HL-60 (cell line): ENCODE results near the gene PTPRN2.

Experiments
- DNase-seq, 2 experiments: peaks; one replicate each; pipeline ENCODE4 v3.0.0-alpha.2; 2010 to 2020; ENCODE audit warnings: low read depth in 1 of 2, low spot score in 1 of 2
- H3K27ac ChIP-seq: fragments of 250-450 bp; sonication (Bioruptor Pico); replicated peaks from 2 replicates; pipeline ENCODE4 v1.5.1; 2020; ENCODE audit warnings: mild to moderate bottlenecking, moderate library complexity
- H3K27me3 ChIP-seq: fragments of 250-450 bp; sonication (Bioruptor Pico); 2 replicates; pipeline ENCODE4 v1.5.1; 2021; ENCODE audit warnings: mild to moderate bottlenecking, moderate library complexity; ENCODE audit not compliant: insufficient read depth, poor library complexity, severe bottlenecking
- H3K4me3 ChIP-seq: replicated peaks from 2 replicates; pipeline ENCODE4 v1.5.1; 2011; ENCODE audit warnings: mild to moderate bottlenecking, control low read depth, low read length; ENCODE audit not compliant: insufficient read depth
- CTCF ChIP-seq: IDR thresholded peaks from one replicate; pipeline ENCODE4 v1.5.1; 2011; ENCODE audit warnings: low read length, control low read depth, inconsistent platforms; ENCODE audit not compliant: insufficient read depth
- GABPA ChIP-seq: IDR thresholded peaks from 2 replicates; pipeline ENCODE4 v1.6.1; 2012; ENCODE audit warnings: low read depth
- POLR2AphosphoS5 ChIP-seq: IDR thresholded peaks from 2 replicates; pipeline ENCODE4 v1.6.1; 2012; ENCODE audit warnings: low read depth
- SPI1 ChIP-seq: IDR thresholded peaks from 2 replicates; pipeline ENCODE4 v1.6.1; 2012; ENCODE audit warnings: low read depth, mild to moderate bottlenecking, borderline replicate concordance
- TF ChIP-seq, protein P1 (sequence below): IDR thresholded peaks from 2 replicates; pipeline ENCODE4 v1.6.1; 2012; ENCODE audit warnings: low read depth; ENCODE audit not compliant: insufficient replicate concordance

PTPRN2 gene

DNA sequence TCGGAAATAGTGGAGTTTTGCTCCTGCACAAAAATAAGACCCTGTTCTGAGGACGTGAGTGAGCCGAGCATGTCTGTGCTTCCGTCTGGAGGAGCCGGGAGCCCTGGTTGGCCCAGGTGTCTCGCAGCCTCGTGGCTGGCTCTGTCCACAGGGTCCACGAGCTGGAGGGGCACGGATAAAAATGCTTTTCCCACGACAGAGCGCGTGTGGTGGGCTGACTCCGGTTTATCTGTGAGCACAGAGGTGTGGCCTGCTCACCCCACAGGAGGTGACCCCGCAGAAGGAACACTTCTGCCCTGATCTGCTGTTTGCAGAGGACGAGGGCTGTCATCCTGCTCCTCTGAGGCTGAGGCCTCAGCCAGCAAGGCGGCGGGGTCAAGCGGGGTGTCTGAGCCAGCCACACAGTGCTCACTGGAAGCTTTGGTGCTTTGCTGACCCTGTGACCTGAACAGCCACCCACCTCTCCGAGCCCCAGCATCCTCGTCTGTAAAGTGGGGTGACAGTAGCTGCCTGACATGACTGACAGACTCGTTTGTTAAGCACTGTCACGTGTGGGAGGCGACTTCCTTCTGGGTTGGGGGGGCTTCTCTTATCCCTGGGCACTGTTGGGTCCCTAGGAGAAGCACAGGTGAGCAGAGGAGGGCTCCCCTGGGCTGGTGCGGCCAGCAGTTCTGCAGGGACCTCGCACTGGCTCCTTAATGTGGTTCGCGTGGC is 1088.3 kb downstream of the PTPRN2 start:
- peaks cover 2% of the 10 kb centered on the region for H3K27me3 ChIP-seq
- no peak overlapping the region for H3K27ac ChIP-seq
- H3K4me3 ChIP-seq = no peak overlapping the region
- TF ChIP-seq, protein P1, sequence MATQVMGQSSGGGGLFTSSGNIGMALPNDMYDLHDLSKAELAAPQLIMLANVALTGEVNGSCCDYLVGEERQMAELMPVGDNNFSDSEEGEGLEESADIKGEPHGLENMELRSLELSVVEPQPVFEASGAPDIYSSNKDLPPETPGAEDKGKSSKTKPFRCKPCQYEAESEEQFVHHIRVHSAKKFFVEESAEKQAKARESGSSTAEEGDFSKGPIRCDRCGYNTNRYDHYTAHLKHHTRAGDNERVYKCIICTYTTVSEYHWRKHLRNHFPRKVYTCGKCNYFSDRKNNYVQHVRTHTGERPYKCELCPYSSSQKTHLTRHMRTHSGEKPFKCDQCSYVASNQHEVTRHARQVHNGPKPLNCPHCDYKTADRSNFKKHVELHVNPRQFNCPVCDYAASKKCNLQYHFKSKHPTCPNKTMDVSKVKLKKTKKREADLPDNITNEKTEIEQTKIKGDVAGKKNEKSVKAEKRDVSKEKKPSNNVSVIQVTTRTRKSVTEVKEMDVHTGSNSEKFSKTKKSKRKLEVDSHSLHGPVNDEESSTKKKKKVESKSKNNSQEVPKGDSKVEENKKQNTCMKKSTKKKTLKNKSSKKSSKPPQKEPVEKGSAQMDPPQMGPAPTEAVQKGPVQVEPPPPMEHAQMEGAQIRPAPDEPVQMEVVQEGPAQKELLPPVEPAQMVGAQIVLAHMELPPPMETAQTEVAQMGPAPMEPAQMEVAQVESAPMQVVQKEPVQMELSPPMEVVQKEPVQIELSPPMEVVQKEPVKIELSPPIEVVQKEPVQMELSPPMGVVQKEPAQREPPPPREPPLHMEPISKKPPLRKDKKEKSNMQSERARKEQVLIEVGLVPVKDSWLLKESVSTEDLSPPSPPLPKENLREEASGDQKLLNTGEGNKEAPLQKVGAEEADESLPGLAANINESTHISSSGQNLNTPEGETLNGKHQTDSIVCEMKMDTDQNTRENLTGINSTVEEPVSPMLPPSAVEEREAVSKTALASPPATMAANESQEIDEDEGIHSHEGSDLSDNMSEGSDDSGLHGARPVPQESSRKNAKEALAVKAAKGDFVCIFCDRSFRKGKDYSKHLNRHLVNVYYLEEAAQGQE = no peak
- no peak for TF ChIP-seq POLR2AphosphoS5
- no peak for TF ChIP-seq CTCF
- TF ChIP-seq SPI1 = no peak
- TF ChIP-seq GABPA = no peak
- no peak for DNase-seq

GRCh38 chr7:157498657-157499056 is 1089.0 kb downstream of the PTPRN2 start:
- TF ChIP-seq SPI1 (no peak), GABPA (no peak)
- no peak for DNase-seq
- Histone ChIP-seq H3K27me3 (peaks cover 2% of the 10 kb centered on the region), H3K27ac (no peak overlapping the region), H3K4me3 (no peak overlapping the region)

DNA sequence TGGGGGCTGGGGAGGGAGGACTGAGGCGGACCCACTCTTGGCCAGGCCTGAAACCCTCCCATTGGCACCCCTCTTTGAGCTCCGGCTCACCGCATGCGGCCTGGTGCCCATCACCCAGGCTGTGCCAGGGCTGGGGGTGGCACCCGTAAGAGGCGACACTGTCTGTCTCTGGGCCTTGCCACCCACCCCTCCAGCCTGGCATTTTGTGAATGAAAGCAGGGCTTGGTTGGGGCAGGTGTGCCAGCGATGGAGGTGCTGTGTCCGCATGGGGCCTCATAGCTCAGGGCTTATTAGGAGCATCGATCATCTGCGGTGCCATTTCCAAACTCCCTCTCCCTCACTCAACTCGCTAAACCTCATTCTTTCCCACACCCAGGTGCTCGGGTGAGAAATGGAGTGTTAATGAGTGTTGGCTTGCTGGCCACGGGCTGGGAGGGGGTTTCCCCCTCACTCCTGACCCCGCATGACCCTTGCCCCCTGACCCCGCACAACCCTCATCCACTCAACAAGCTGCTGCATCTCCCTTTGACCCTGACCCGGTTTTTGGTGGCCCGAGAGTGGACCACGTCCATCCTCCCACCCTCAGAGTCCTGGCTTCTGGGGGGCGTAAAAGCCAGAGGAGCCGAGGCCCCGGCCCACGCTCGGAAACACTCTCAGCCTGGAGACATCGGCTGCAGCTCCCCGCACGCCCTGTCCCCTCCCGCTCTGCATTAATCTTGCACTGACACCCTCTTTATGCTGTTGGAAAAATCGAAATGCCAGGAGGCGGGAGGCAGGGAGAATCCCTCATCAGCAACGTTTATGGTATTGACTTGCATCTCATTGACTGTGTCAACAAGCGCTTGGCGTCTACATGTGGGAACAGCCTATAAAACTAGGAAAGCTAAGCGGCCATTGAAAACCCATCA is 1089.6 kb downstream of the PTPRN2 start:
- H3K4me3 ChIP-seq = no peak overlapping the region
- no peak for DNase-seq

GRCh38 chr7:157497367-157497743 is 1090.3 kb downstream of the PTPRN2 start:
- DNase-seq = no peak
- H3K27me3 ChIP-seq = peaks cover 2% of the 10 kb centered on the region
- no peak overlapping the region for H3K27ac ChIP-seq
- TF ChIP-seq CTCF (no peak), POLR2AphosphoS5 (no peak)
- no peak overlapping the region for H3K4me3 ChIP-seq

More for the DNA sequence above, 1089.6 kb downstream of the PTPRN2 start:
- Histone ChIP-seq H3K27me3 (peaks cover 2% of the 10 kb centered on the region), H3K27ac (no peak overlapping the region)
- no peak for TF ChIP-seq POLR2AphosphoS5

DNA sequence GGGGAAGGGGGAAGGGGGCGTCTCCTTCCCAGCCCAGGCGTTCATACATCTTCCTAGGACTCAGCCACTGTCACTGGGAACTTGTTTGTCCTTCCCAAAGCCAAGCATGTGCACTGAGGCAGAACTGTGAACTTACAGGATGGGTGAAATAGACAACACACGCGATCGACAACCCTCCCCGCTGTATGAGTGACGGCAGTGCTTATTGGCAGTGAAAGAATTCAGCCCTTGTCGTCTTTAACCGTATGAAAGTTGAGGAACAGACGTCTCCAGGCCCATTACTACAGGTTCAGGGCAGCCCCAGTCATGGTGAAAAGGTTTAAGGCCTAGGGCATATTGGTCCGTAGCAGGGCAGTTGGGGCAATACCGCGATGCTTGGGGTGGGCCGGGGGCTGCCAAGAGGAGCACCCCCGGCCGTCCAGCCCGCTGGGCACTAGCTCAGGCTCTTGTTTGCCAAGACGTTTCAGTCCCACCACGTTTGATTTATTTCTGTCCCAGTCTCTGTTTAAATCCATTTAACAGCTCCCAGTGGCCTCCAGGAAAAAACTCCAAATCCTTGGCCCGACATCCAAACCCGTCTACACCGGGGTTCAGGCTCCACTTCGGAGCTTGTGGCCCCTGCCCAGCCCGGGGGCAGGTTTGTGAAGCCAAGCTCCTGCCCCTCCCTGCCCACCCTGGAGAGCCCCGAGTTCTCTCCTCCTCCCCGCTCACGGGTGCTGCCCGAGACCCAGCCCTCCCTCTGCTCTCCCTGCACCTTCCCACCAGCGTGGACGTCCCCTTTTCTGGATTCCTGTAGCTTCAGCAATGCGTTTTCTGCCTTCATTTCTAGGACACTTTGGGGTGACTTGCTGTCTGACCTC is 1091.0 kb downstream of the PTPRN2 start:
- peaks cover 2% of the 10 kb centered on the region for H3K27me3 ChIP-seq

More for the DNA sequence above, 1091.0 kb downstream of the PTPRN2 start:
- TF ChIP-seq, protein P1 = no peak
- no peak for TF ChIP-seq POLR2AphosphoS5
- TF ChIP-seq GABPA = no peak
- no peak for TF ChIP-seq SPI1
- TF ChIP-seq CTCF = no peak
- no peak overlapping the region for H3K27ac ChIP-seq
- no peak for DNase-seq
- no peak overlapping the region for H3K4me3 ChIP-seq
